HEK293 (cell line): Measurements from ENCODE around the gene NPAS1.

Source experiments
- GLI2 ChIP-seq: fragments of 450-650 bp; formaldehyde crosslinking; IDR thresholded peaks from 2 replicates; pipeline ENCODE4; 2017; ENCODE audit warnings: missing biosample characterization, missing genetic modification characterization, low read depth, borderline replicate concordance
- GLIS1 ChIP-seq: fragments of 450-650 bp; formaldehyde crosslinking; IDR thresholded peaks from 2 replicates; pipeline ENCODE4 v1.5.1; 2016; ENCODE audit warnings: missing biosample characterization, missing genetic modification characterization
- KLF17 ChIP-seq: fragments of 450-650 bp; formaldehyde crosslinking; IDR thresholded peaks from 2 replicates; pipeline ENCODE4 v1.5.1; 2016; ENCODE audit warnings: missing biosample characterization, missing genetic modification characterization
- KLF8 ChIP-seq: fragments of 450-650 bp; formaldehyde crosslinking; IDR thresholded peaks from 2 replicates; pipeline ENCODE4 v1.5.1; 2016; ENCODE audit warnings: missing biosample characterization, missing genetic modification characterization
- MEIS1 ChIP-seq: sonication (generic); formaldehyde crosslinking; IDR thresholded peaks from 2 replicates; pipeline ENCODE4 v1.8.1; 2022; ENCODE audit warnings: missing genetic modification reagents, mild to moderate bottlenecking, borderline replicate concordance
- ZBTB10 ChIP-seq: fragments of 450-650 bp; formaldehyde crosslinking; IDR thresholded peaks from 2 replicates; pipeline ENCODE4 v1.5.1; 2016; ENCODE audit warnings: missing biosample characterization, missing genetic modification characterization
- ZBTB8A ChIP-seq: fragments of 450-650 bp; formaldehyde crosslinking; IDR thresholded peaks from 2 replicates; pipeline ENCODE4 v1.5.1; 2016; ENCODE audit warnings: missing biosample characterization, missing genetic modification characterization
- ZNF112 ChIP-seq: fragments of 450-650 bp; formaldehyde crosslinking; IDR thresholded peaks from 2 replicates; pipeline ENCODE4 v1.5.0; 2017; ENCODE audit warnings: missing biosample characterization, missing genetic modification characterization
- ZNF239 ChIP-seq: fragments of 450-650 bp; formaldehyde crosslinking; IDR thresholded peaks from 2 replicates; pipeline ENCODE4 v1.5.1; 2016; ENCODE audit warnings: missing biosample characterization, missing genetic modification characterization
- ZNF26 ChIP-seq: fragments of 450-650 bp; formaldehyde crosslinking; IDR thresholded peaks from 2 replicates; pipeline ENCODE4 v1.5.1; 2016; ENCODE audit warnings: missing biosample characterization, missing genetic modification characterization
- ZNF311 ChIP-seq: fragments of 450-650 bp; formaldehyde crosslinking; IDR thresholded peaks from 2 replicates; pipeline ENCODE4 v1.5.1; 2017; ENCODE audit warnings: missing biosample characterization, missing genetic modification characterization, borderline replicate concordance
- ZNF335 ChIP-seq: fragments of 450-650 bp; formaldehyde crosslinking; conservative IDR thresholded peaks from 2 replicates; pipeline ENCODE4 v1.5.1; 2016; ENCODE audit warnings: missing biosample characterization, missing genetic modification characterization
- ZNF350 ChIP-seq: fragments of 450-650 bp; formaldehyde crosslinking; IDR thresholded peaks from 2 replicates; pipeline ENCODE4 v1.5.0; 2017; ENCODE audit warnings: missing biosample characterization, mild to moderate bottlenecking, missing genetic modification characterization
- ZNF362 ChIP-seq: fragments of 450-650 bp; formaldehyde crosslinking; IDR thresholded peaks from 2 replicates; pipeline ENCODE4 v1.5.1; 2016; ENCODE audit warnings: missing biosample characterization, missing genetic modification characterization
- ZNF398 ChIP-seq: fragments of 450-650 bp; formaldehyde crosslinking; IDR thresholded peaks from 2 replicates; pipeline ENCODE4 v1.5.1; 2017; ENCODE audit warnings: missing biosample characterization, missing genetic modification characterization
- ZNF404 ChIP-seq: fragments of 450-650 bp; formaldehyde crosslinking; IDR thresholded peaks from 2 replicates; pipeline ENCODE4 v1.5.1; 2017; ENCODE audit warnings: missing biosample characterization, missing genetic modification characterization
- ZNF449 ChIP-seq: fragments of 450-650 bp; formaldehyde crosslinking; IDR thresholded peaks from 2 replicates; pipeline ENCODE4 v1.5.1; 2017; ENCODE audit warnings: missing biosample characterization, mild to moderate bottlenecking, missing genetic modification characterization, moderate library complexity
- ZNF510 ChIP-seq: fragments of 450-650 bp; formaldehyde crosslinking; IDR thresholded peaks from 2 replicates; pipeline ENCODE4 v1.5.1; 2018; ENCODE audit warnings: mild to moderate bottlenecking, missing genetic modification characterization, missing biosample characterization; ENCODE audit not compliant: insufficient replicate concordance
- ZNF513 ChIP-seq: fragments of 450-650 bp; IDR thresholded peaks from 2 replicates; pipeline ENCODE4 v1.5.1; 2018; ENCODE audit warnings: missing biosample characterization, missing genetic modification characterization
- ZNF518A ChIP-seq: fragments of 450-650 bp; formaldehyde crosslinking; conservative IDR thresholded peaks from 2 replicates; pipeline ENCODE4 v1.5.1; 2016; ENCODE audit warnings: low read depth, missing biosample characterization, missing genetic modification characterization
- ZNF704 ChIP-seq: fragments of 450-650 bp; formaldehyde crosslinking; IDR thresholded peaks from 2 replicates; pipeline ENCODE4 v1.5.1; 2016; ENCODE audit warnings: missing biosample characterization, missing genetic modification characterization

The NPAS1 gene

GRCh38 chr19:47036097-47036651, 16.5 kb downstream of the NPAS1 start (continued):
- TF ChIP-seq ZNF362 (tag by site-specific recombination) (no peak), KLF8 (tag by site-specific recombination) (0 out of 2 replicates have a peak, but pooled peaks have one; percentile 7), ZNF350 (no peak), GLIS1 (tag by site-specific recombination) (peak; percentile 95), ZNF449 (tag by site-specific recombination) (0 out of 2 replicates have a peak, but pooled peaks have one; percentile 15), MEIS1 (CRISPR knock-in tag) (no peak), ZBTB8A (tag by site-specific recombination) (peak; percentile 54; the same call in 1 of the 2 replicates), ZNF513 (tag by site-specific recombination) (peak; percentile 99), ZNF239 (tag by site-specific recombination) (no peak), GLI2 (tag by site-specific recombination) (no peak), ZNF704 (tag by site-specific recombination) (no peak), ZNF26 (tag by site-specific recombination) (no peak), ZNF518A (tag by site-specific recombination) (no peak), ZNF510 (tag by site-specific recombination) (no peak), ZNF335 (tag by site-specific recombination) (peak; percentile 85), ZNF404 (tag by site-specific recombination) (no peak), KLF17 (no peak), ZNF112 (tag by site-specific recombination) (no peak), ZBTB10 (tag by site-specific recombination) (no peak), ZNF311 (tag by site-specific recombination) (no peak), ZNF398 (tag by site-specific recombination) (no peak)
